HCT116 (cell line): ENCODE results near the gene PHOSPHO1. TPM values are rescaled to one million over a fixed set of nuclear protein-coding genes. Genes with fewer than 3 reads are reported as not detected.

Source experiments
- ATAC-seq: fragments of 200-7000 bp; cut with Tn5 transposase; 2 replicates; pipeline ENCODE4 v1.9.1; 2020; ENCODE audit warnings: mild to moderate bottlenecking, moderate library complexity
- BruUV-seq: library from RNA; stranded (reverse); fragments of 400-500 nt; replicated peaks from 2 replicates; lab custom pipeline; 2021; lab: Mats Ljungman, UMichigan
- CTCF ChIA-PET: fragments of 300-600 bp; sonication (Branson Sonifier 250); formaldehyde crosslinking; loops from one replicate; lab custom pipeline; 2021; ENCODE audit warnings: antibody characterized with exemption; lab: Charles Lee
- POLR2A ChIA-PET: fragments of 300-600, 350-600 bp; sonication (Branson Sonifier 250); formaldehyde crosslinking; loops from one replicate; lab custom pipeline; 2021; ENCODE audit warnings: antibody characterized with exemption; lab: Charles Lee
- RAD21 ChIA-PET, 2 experiments: fragments of 300-600 bp; sonication (Branson Sonifier 250); formaldehyde crosslinking; loops; one replicate each; lab custom pipeline; 2023; ENCODE audit warnings: low total read pairs in 2 of 2; ENCODE audit not compliant: uncharacterized antibody in 2 of 2, unreplicated experiment in 2 of 2, low non-redundant PET in 1 of 2; lab: Charles Lee
- DNase-seq: peaks from one replicate; pipeline ENCODE4 v3.0.0-alpha.2; 2010; ENCODE audit warnings: low read depth, low spot score
- H2AFZ ChIP-seq: fragments of 200-600 bp; shearing (Covaris generic), sonication (generic); 2 replicates; pipeline ENCODE4 v1.6.1; 2017; ENCODE audit warnings: low read depth, mixed run types, mixed read lengths, antibody characterized with exemption, low read length; ENCODE audit not compliant: poor library complexity, severe bottlenecking
- H3K27ac ChIP-seq: 2 replicates; pipeline ENCODE4 v1.5.1; 2012; ENCODE audit warnings: low read depth, low read length
- H3K27me3 ChIP-seq: fragments of 200-600 bp; sonication (generic); 2 replicates; pipeline ENCODE4 v1.6.1; 2016; ENCODE audit warnings: mixed run types, low read length, mixed read lengths; ENCODE audit not compliant: insufficient read depth
- H3K36me3 ChIP-seq, 2 experiments: fragments of 200-500 bp in 1 of 2; fragments of 200-600 bp in 1 of 2; sonication (Bioruptor generic) in 1 of 2; sonication (generic) in 1 of 2; 2 replicates each; pipeline versions ENCODE4 v1.5.1 to v1.6.1; 2014 to 2016; ENCODE audit warnings: low read length in 2 of 2, inconsistent platforms in 1 of 2, mixed read lengths in 1 of 2, mixed run types in 1 of 2; ENCODE audit not compliant: insufficient read depth in 2 of 2, control insufficient read depth in 1 of 2
- H3K4me1 ChIP-seq, 2 experiments: fragments of 200-600 bp in 1 of 2; sonication (generic) in 1 of 2; 2 replicates each; pipeline versions ENCODE4 v1.5.1 to v1.6.1; 2012 to 2017; ENCODE audit warnings: low read length in 2 of 2, inconsistent platforms in 1 of 2, mild to moderate bottlenecking in 1 of 2, mixed read lengths in 1 of 2, mixed run types in 1 of 2, moderate library complexity in 1 of 2; ENCODE audit not compliant: insufficient read depth in 2 of 2, control insufficient read depth in 1 of 2
- H3K4me2 ChIP-seq: fragments of 200-600 bp; sonication (generic); 2 replicates; pipeline ENCODE4 v1.6.1; 2017; ENCODE audit warnings: mixed run types, low read length, mixed read lengths
- H3K4me3 ChIP-seq, 2 experiments: fragments of 200-600 bp in 1 of 2; sonication (generic) in 1 of 2; replicated peaks in 1 of 2; 2 replicates each; pipeline ENCODE4 v1.5.1; 2011 to 2016; ENCODE audit warnings: low read length in 2 of 2, control low read depth in 1 of 2, low read depth in 1 of 2, mild to moderate bottlenecking in 1 of 2, mixed read lengths in 1 of 2, mixed run types in 1 of 2
- H3K79me2 ChIP-seq: fragments of 200-600 bp; sonication (generic); 2 replicates; pipeline ENCODE4 v1.6.1; 2017; ENCODE audit warnings: mild to moderate bottlenecking, mixed run types, low read length, moderate library complexity, mixed read lengths; ENCODE audit not compliant: insufficient read depth
- H3K9ac ChIP-seq: fragments of 200-600 bp; sonication (generic); 2 replicates; pipeline ENCODE4 v1.6.1; 2016; ENCODE audit warnings: low read length, mixed read lengths
- H3K9me2 ChIP-seq: fragments of 200-600 bp; sonication (generic), shearing (Covaris generic); 2 replicates; pipeline ENCODE4 v1.6.1; 2017; ENCODE audit warnings: mixed run types, mild to moderate bottlenecking, moderate library complexity; ENCODE audit not compliant: insufficient read depth
- H3K9me3 ChIP-seq, 2 experiments: fragments of 200-500 bp in 1 of 2; fragments of 200-600 bp in 1 of 2; sonication (Bioruptor generic) in 1 of 2; sonication (generic) in 1 of 2; 2 replicates each; pipeline ENCODE4 v1.6.1; 2014 to 2017; ENCODE audit warnings: low read length in 2 of 2, mixed read lengths in 2 of 2, inconsistent platforms in 1 of 2, low read depth in 1 of 2, mild to moderate bottlenecking in 1 of 2, mixed run types in 1 of 2, moderate library complexity in 1 of 2; ENCODE audit not compliant: control insufficient read depth in 1 of 2, insufficient read depth in 1 of 2
- H4K20me1 ChIP-seq: fragments of 200-600 bp; sonication (generic), shearing (Covaris generic); 2 replicates; pipeline ENCODE4 v1.6.1; 2017; ENCODE audit warnings: mixed run types, mild to moderate bottlenecking, moderate library complexity; ENCODE audit not compliant: insufficient read depth
- CBX3 ChIP-seq: IDR thresholded peaks from 2 replicates; pipeline ENCODE4 v1.6.1; 2012; ENCODE audit warnings: low read depth
- CEBPB ChIP-seq: IDR thresholded peaks from 2 replicates; pipeline ENCODE4 v1.6.1; 2012; ENCODE audit warnings: low read depth
- EGR1 ChIP-seq: IDR thresholded peaks from 2 replicates; pipeline ENCODE4 v1.6.1; 2012; ENCODE audit warnings: low read depth
- ELF1 ChIP-seq: IDR thresholded peaks from 2 replicates; pipeline ENCODE4 v1.6.1; 2012; ENCODE audit warnings: low read depth, borderline replicate concordance
- EZH2 ChIP-seq: fragments of 200-600 bp; sonication (generic); IDR thresholded peaks from 2 replicates; pipeline ENCODE4 v1.6.1; 2017; ENCODE audit warnings: antibody characterized with exemption, mixed run types
- EZH2phosphoT487 ChIP-seq: fragments of 200-600 bp; IDR thresholded peaks from 2 replicates; pipeline ENCODE4 v1.6.1; 2018; ENCODE audit warnings: antibody characterized with exemption, borderline replicate concordance
- FOSL1 ChIP-seq: IDR thresholded peaks from 2 replicates; pipeline ENCODE4 v1.6.1; 2012; ENCODE audit warnings: low read depth
- JUND ChIP-seq: IDR thresholded peaks from 2 replicates; pipeline ENCODE4 v1.6.1; 2012
- POLR2A ChIP-seq: IDR thresholded peaks from 2 replicates; pipeline ENCODE4 v1.7.0; 2011; ENCODE audit warnings: borderline replicate concordance; ENCODE audit not compliant: insufficient read depth, insufficient read length; ENCODE audit errors: extremely low read depth
- RAD21 ChIP-seq: IDR thresholded peaks from 2 replicates; pipeline ENCODE4 v1.6.1; 2012; ENCODE audit warnings: low read depth, mild to moderate bottlenecking
- SIN3A ChIP-seq: IDR thresholded peaks from 2 replicates; pipeline ENCODE4 v1.6.1; 2012; ENCODE audit warnings: low read depth
- SP1 ChIP-seq: IDR thresholded peaks from 2 replicates; pipeline ENCODE4 v1.6.1; 2012; ENCODE audit warnings: low read depth
- SRF ChIP-seq: IDR thresholded peaks from 2 replicates; pipeline ENCODE4 v1.6.1; 2012; ENCODE audit warnings: low read depth
- TCF7L2 ChIP-seq: IDR thresholded peaks from 2 replicates; pipeline ENCODE4 v1.7.0; 2011; ENCODE audit warnings: borderline replicate concordance, inconsistent platforms; ENCODE audit not compliant: insufficient read depth, insufficient read length; ENCODE audit errors: extremely low read depth
- ZFX ChIP-seq: fragments of 450-650 bp; IDR thresholded peaks from 2 replicates; pipeline ENCODE4 v1.6.1; 2017
- ZNF274 ChIP-seq: fragments of 200-500 bp; sonication (Bioruptor generic); IDR thresholded peaks from 2 replicates; pipeline ENCODE4 v1.6.1; 2014; ENCODE audit warnings: mild to moderate bottlenecking, low read depth, low read length, inconsistent platforms
- intact Hi-C: fragments of 100-400 bp; cut with micrococcal nuclease; formaldehyde crosslinking; loops from 2 replicates; pipeline ENCODE4 v1.10.0; 2022
- total RNA-seq: library from RNA; stranded (reverse); gene quantifications from one replicate; pipeline ENCODE4 v1.2.1, GENCODE V29; 2021; ENCODE audit not compliant: unreplicated experiment
- TF ChIP-seq, protein P1 (sequence below): IDR thresholded peaks from 2 replicates; pipeline ENCODE4 v1.6.1; 2012
- TF ChIP-seq, protein P2 (sequence below): IDR thresholded peaks from 2 replicates; pipeline ENCODE4 v1.6.1; 2011; ENCODE audit warnings: mild to moderate bottlenecking, low read length, moderate library complexity; ENCODE audit not compliant: insufficient replicate concordance; ENCODE audit errors: extremely low read depth
- TF ChIP-seq, protein P3 (sequence below): IDR thresholded peaks from 2 replicates; pipeline ENCODE4 v1.6.1; 2012
- TF ChIP-seq, protein P4 (sequence below): IDR thresholded peaks from 2 replicates; pipeline ENCODE4 v1.6.1; 2012; ENCODE audit warnings: low read depth

PHOSPHO1 gene
- total RNA-seq, 1 experiment from 2014 or later, result 3.0 TPM

DNA sequence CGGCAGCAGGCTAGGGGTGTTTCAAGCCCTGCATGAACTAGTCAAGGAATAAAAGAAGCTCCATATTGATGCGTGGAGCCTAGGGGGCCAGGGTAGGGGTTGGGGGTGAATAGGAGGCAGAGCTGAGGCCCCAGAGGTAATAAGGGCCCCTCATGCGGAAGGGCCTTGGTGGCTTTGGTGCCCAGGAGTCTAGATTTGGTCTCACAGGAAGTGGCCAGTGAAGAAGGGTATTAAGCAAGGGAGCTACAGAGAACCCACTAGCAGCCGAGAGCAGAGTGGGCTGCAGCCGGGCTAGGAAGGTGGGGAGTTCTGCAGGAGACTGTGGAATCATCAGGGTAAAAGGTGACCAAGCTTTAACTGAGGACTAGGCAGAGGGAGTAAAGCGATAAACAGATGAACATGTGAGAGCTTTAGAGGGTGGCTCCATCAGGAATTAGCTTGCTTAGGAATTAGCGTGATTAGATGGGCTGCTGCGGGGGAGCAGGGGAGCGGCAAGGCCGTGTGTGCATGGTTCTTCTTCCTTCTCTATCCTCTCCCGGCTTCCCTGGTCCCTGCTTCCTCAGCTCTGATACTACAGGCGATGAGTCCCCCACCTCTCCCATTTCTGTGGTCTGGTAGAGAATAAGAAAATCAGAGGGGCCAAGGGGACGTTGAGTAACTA lies 30.0 kb downstream of the PHOSPHO1 start:
- no peak overlapping the region for H3K27ac ChIP-seq
- CTCF ChIA-PET, result no interaction called here
- POLR2A ChIA-PET, result no interaction called here
- TF ChIP-seq CBX3 (no peak), SP1 (no peak), EZH2 (no peak), CEBPB (no peak), TCF7L2 (no peak), ELF1 (no peak), POLR2A (no peak), EGR1 (no peak), SRF (no peak), ZFX (no peak), FOSL1 (no peak), SIN3A (no peak), RAD21 (no peak), ZNF274 (no peak), EZH2phosphoT487 (no peak), JUND (no peak)
- TF ChIP-seq, protein P1, sequence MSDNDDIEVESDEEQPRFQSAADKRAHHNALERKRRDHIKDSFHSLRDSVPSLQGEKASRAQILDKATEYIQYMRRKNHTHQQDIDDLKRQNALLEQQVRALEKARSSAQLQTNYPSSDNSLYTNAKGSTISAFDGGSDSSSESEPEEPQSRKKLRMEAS, result no peak
- TF ChIP-seq, protein P2, sequence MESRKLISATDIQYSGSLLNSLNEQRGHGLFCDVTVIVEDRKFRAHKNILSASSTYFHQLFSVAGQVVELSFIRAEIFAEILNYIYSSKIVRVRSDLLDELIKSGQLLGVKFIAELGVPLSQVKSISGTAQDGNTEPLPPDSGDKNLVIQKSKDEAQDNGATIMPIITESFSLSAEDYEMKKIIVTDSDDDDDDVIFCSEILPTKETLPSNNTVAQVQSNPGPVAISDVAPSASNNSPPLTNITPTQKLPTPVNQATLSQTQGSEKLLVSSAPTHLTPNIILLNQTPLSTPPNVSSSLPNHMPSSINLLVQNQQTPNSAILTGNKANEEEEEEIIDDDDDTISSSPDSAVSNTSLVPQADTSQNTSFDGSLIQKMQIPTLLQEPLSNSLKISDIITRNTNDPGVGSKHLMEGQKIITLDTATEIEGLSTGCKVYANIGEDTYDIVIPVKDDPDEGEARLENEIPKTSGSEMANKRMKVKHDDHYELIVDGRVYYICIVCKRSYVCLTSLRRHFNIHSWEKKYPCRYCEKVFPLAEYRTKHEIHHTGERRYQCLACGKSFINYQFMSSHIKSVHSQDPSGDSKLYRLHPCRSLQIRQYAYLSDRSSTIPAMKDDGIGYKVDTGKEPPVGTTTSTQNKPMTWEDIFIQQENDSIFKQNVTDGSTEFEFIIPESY, result no peak
- TF ChIP-seq, protein P3, sequence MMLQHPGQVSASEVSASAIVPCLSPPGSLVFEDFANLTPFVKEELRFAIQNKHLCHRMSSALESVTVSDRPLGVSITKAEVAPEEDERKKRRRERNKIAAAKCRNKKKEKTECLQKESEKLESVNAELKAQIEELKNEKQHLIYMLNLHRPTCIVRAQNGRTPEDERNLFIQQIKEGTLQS, result no peak
- TF ChIP-seq, protein P4, sequence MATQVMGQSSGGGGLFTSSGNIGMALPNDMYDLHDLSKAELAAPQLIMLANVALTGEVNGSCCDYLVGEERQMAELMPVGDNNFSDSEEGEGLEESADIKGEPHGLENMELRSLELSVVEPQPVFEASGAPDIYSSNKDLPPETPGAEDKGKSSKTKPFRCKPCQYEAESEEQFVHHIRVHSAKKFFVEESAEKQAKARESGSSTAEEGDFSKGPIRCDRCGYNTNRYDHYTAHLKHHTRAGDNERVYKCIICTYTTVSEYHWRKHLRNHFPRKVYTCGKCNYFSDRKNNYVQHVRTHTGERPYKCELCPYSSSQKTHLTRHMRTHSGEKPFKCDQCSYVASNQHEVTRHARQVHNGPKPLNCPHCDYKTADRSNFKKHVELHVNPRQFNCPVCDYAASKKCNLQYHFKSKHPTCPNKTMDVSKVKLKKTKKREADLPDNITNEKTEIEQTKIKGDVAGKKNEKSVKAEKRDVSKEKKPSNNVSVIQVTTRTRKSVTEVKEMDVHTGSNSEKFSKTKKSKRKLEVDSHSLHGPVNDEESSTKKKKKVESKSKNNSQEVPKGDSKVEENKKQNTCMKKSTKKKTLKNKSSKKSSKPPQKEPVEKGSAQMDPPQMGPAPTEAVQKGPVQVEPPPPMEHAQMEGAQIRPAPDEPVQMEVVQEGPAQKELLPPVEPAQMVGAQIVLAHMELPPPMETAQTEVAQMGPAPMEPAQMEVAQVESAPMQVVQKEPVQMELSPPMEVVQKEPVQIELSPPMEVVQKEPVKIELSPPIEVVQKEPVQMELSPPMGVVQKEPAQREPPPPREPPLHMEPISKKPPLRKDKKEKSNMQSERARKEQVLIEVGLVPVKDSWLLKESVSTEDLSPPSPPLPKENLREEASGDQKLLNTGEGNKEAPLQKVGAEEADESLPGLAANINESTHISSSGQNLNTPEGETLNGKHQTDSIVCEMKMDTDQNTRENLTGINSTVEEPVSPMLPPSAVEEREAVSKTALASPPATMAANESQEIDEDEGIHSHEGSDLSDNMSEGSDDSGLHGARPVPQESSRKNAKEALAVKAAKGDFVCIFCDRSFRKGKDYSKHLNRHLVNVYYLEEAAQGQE, result no peak
- intact Hi-C loops, result no loop called here
- no peaks in the 10 kb centered on the region; the same call in 1 of the 2 replicates for H3K9me2 ChIP-seq
- H3K79me2 ChIP-seq, result no peaks in the 10 kb centered on the region
- H3K27me3 ChIP-seq, result no peaks in the 10 kb centered on the region; the same call in 1 of the 2 replicates
- no peak overlapping the region for H3K4me2 ChIP-seq
- no peak overlapping the region for H2AFZ ChIP-seq
- no peak for DNase-seq
- RAD21 ChIA-PET, result no interaction called here
- no peaks in the 10 kb centered on the region for H3K36me3 ChIP-seq
- H3K4me1 ChIP-seq, result peaks cover 0 to 9% of the 10 kb centered on the region in 2 experiments; a peak in 2 of 4 replicates
- no peaks in the 10 kb centered on the region for H4K20me1 ChIP-seq
- no peak overlapping the region for H3K4me3 ChIP-seq
- H3K9ac ChIP-seq, result no peak overlapping the region
- no peak for ATAC-seq
- BruUV-seq, result no TSS peak
- no peaks in the 10 kb centered on the region for H3K9me3 ChIP-seq
